Measurements from ENCODE around the gene PLA1A.
"Not testable (repeated sequence)": the region's sequence is repeated elsewhere in the genome, so short reads cannot be mapped to it uniquely, and the experiment has no call there.

The PLA1A gene

GRCh38 chr3:119579366-119580066 is 18.2 kb upstream of the PLA1A start, which contains the start of gene ADPRH:
ADPRH (plus strand) TSS chr3:119579492; CDS start chr3:119582170, 2,678 bp downstream.
- peak; percentile 81 for DNase-seq

GRCh38 chr3:119580067-119580760 is 17.5 kb upstream of the PLA1A start:
- DNase-seq = no peak

GRCh38 chr3:119582178-119582577 is 15.5 kb upstream of the PLA1A start:
- no peak for DNase-seq

GRCh38 chr3:119585208-119585607 is 12.5 kb upstream of the PLA1A start:
- no peak for DNase-seq

DNA sequence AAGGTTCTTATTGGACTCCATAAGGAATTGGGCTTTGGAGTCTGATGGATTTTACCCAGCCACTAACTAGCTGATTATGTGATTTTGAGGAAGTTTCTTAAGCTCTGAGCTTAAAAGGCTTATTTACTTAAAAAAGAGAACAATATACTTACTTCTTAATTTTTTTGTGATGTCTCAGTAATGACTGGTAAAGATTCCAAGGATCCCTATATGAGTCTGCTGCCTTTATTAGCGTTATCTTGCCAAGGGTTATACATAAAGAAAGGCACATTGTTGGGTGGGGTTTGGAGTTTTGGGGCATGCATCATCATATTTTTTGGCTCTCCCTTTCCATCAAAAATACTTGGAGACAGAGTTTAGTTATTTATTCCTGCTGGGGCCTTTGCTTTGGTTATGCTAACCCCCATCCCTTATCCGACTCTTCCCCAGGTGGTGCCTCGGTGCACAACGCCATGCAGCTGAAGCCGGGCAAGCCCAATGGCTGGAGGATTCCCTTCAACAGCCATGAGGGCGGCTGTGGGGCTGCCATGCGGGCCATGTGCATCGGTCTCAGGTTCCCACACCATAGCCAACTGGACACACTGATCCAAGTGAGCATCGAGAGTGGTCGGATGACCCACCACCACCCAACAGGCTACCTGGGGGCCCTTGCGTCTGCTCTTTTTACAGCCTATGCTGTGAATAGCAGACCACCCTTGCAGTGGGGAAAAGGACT is 11.7 kb upstream of the PLA1A start:
- no peak for DNase-seq

DNA sequence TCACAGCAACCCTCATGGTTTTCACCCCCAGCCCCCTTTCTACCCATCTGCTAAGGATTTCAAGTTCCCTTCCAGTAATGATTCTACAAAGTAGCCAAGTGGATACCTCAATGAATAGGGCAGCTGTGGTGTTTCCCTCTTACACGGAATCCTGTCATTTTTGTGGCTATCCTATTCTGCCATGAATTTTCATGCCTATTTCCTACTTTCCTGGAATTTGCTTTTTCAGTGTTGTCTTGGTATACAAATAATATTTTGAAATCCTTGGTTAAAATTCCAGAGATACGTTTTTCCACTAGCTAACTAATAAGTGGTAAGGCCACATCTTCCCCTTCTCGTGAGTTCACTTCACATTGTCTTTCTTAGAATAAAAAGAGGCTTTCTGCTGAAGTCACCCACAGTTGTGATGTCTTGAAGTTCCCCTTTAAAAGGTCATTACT is 10.9 kb upstream of the PLA1A start:
- DNase-seq = no peak

GRCh38 chr3:119588112-119588511 is 9.6 kb upstream of the PLA1A start:
- DNase-seq = no peak

DNA sequence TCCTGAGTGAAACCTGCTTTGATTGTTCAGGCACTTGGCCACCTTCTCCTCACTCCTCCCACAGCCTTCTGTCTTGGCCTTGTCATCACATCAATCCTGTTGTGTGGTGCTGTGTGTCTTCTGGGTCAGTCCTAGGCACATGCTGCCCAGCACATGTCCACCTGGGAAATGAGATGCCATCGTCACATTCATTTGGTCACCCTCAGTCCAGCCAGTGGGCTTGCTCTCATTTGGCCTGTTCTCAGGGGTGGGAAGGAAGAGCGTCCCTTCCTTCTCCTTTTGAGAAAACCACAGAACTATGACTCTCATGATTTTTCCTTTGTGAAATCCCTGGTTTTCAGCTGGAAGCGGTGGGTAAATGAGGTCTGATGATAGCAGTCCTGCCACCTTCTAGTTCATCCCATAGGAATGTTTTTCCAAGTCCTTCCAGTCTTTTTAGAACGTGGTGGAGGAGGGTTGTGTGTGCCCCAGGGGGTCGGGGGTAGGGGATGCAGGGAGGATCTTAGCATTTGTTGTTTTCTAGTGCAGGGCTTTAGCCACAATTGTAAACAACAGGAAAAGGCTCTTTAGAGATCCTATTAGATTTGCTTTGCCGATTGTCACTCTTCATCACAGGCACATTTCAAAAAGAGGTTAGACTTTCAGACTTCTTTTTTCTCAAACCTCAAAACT is 8.4 kb upstream of the PLA1A start:
- DNase-seq = no peak

DNA sequence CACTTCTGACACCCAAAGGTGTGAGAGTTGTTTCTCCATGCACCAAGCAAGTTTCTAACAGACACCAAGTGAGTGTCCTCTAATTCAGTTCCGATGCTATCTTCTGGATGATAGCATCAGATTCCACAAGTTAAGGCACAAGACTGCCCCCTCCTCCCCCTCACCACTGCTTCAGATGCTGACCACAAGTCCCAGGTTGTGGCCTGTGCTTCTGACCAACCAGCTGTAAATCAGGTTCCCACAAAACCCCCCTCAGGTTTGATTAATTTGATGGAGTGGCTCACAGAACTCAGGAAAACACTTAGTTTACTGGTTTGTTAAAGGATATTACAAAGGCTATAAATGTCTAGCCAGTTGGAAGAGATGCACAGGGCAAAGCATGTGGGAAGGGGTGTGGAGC is 7.0 kb upstream of the PLA1A start:
- no peak for DNase-seq

- DNase-seq = no peak
These were observed 4.8 kb upstream of the PLA1A start for GRCh38 chr3:119592861-119593260.

DNA sequence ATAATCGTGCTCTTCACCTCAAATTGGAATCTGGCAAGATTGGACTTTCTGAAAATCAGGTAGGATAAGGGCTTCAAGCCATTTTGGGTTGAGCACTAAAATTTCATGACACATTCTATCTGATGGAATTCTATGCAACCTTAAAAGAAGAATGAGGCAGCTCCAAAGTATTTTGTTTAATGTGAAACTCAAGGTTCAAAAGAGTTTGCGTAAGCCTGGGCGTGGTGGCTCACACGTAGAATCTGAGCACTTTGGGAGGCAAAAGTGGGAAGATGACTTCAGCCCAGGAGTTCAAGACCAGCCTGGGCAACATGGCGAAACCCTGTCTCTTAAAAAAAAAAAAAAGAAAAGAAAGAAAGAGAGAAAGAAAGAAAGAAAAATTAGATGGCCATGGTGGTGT is 3.6 kb upstream of the PLA1A start:
- no peak for DNase-seq

DNA sequence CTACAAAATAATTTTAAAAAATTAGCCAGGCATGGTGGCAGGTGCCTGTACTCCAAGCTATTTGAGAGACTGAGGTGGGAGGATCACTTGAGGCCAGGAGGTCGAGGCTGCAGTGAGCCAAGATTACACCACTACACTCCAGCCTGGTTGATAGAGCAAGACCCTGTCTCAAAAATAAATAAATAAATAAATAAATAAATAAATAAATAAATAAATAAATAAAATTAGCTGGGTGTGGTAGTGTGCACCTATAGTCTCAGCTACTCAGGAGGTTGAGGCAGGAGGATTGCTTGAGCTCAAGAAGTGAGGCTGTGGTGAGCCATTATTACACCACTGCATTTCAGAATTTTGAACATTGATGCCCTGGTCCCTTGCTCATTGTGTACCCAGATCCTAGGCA is 2.8 kb upstream of the PLA1A start:
- not testable (repeated sequence) for DNase-seq

DNA sequence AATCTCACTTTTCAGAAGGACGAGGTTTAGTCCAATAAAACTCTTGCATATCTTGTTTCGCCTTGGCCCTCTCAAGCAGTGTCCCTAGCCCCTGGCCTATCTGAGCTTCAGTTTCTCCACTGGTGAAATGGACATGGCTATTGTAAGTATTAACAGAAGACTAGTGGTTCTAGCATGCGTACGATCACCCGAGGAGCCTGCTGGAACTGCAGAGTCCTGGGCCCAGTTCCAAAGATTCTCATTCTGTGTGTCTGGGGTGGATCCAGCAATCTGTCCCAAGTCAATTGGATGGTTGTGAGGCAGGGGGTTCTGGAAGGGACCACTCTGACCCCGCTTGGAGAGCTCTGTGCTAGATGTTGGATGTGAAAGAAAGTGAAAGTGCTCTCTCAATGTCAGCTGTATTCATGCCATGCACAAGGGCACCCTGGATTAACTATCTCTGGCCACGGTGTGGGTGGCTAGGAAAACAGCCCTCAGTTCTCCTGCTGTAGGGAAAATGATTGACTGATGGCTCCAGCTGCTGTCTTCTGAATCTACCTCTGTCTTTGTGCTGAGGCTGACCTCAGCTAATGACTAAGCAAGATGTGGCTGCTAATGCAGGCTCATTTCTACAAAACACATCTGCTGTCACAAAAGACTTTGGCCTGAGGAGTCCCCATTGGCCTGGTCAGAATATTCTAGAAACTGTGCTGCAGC is 1.9 kb upstream of the PLA1A start:
- DNase-seq = no peak

DNA sequence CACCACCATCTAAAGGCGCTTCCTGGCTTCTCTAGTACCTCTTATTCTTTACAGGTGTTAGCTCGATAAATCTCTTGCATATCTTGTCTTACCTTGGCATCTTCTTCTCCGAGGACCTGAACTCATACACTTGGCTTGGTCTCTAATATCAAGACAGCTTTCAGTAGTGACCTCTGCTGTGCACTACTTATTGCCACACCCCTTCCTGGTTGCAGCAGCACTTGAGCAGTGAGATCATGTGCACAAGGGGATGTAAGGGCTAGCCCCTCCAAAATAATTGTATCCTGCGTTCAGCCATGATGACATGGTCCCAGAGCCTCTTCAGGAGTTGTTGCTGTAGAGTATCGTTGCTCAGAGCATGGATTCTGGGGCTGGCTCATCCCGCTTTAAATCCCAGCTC is 1.3 kb upstream of the PLA1A start:
- DNase-seq = no peak

GRCh38 chr3:119598410-119599098 is 869 bp downstream of the PLA1A start:
- no peak for DNase-seq

- DNase-seq = no peak
These were observed 2.0 kb downstream of the PLA1A start for GRCh38 chr3:119599558-119600174.

- no peak for DNase-seq
These were observed 3.0 kb downstream of the PLA1A start for GRCh38 chr3:119600732-119601131.

GRCh38 chr3:119601154-119601553 is 3.5 kb downstream of the PLA1A start:
- no peak for DNase-seq

GRCh38 chr3:119602676-119603075 is 5.0 kb downstream of the PLA1A start:
- DNase-seq = no peak

DNA sequence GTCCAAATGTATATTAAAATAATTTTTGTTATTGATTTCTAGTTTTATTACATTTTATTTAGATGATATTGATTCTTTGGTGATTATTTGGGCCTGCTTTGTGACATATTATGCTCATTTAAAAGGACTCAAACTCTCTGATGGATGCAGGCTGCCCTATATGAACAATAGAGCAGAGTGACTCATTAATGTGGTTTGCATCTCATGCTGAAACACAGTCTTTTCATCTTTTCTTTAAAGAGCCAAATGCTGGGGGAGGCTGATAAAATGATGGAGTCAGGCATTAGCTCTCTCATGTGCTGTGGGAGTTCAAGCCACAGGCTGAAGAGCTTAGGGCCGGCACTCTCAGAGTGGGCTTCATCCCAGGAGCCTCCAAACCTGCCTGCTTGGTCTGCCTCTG is 7.2 kb downstream of the PLA1A start:
- DNase-seq = no peak

DNA sequence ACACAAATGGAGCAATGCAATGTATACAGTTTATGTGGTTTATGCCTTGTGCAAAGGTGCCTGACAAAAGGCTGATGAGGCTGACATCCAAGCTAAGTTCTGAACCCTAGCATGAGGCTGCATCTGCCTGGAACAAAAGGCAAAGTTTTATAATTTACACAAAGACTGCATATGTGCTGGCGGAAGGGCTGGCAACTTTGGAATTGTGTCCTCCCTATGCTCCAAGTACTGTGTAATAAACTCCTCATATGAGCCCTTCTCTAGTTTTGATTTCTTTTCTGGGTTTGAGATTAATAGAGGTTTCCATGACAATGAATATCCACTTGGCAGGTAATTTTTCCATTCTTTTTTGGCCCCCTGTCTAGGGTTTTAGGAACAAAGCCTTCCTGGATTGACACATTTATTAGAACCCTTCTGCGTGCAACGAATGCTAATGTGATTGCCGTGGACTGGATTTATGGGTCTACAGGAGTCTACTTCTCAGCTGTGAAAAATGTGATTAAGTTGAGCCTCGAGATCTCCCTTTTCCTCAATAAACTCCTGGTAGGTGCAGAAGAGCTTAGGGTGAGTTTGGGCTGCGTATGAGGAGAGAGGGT is 10.8 kb downstream of the PLA1A start:
- DNase-seq = no peak

Measured in activated CD8-positive, alpha-beta memory T cell treated with anti-CD3 and anti-CD28 coated beads, Interleukin-2, amount 50 U/mL, for 48 hours (primary cell).